Measurements from ENCODE around the gene CASZ1. TPM values are rescaled to one million over a fixed set of nuclear protein-coding genes. Genes with fewer than 3 reads are reported as not detected.

CASZ1 gene
- total RNA-seq, 2 experiments from 2014 or later = 11.0 to 11.5 TPM

GRCh38 chr1:10753299-10753698 lies 43.1 kb downstream of the CASZ1 start:
- Mint-ChIP-seq H3K4me1 (peaks cover 4% of the 10 kb centered on the region), H3K36me3 (no peaks in the 10 kb centered on the region), H3K27me3 (peaks cover 2% of the 10 kb centered on the region), H3K27ac (no peak overlapping the region), H3K4me3 (no peak overlapping the region), H3K9me3 (no peaks in the 10 kb centered on the region)
- no peak for ATAC-seq (ENCODE audit: low read depth)
- POLR2A ChIA-PET = no interaction called here
- no peak for DNase-seq

- no peaks in the 10 kb centered on the region for H3K9me3 Mint-ChIP-seq
- ATAC-seq (ENCODE audit: low read depth) = no peak
- no peaks in the 10 kb centered on the region for H3K36me3 Mint-ChIP-seq
- POLR2A ChIA-PET = no interaction called here
- H3K27me3 Mint-ChIP-seq = no peaks in the 10 kb centered on the region
- no peak for DNase-seq
- H3K27ac Mint-ChIP-seq = no peak overlapping the region
- no peak overlapping the region for H3K4me3 Mint-ChIP-seq
- peaks cover 2% of the 10 kb centered on the region for H3K4me1 Mint-ChIP-seq
Measured at GRCh38 chr1:10751561-10752085, 44.8 kb downstream of the CASZ1 start.

- Mint-ChIP-seq H3K4me3 (no peak overlapping the region), H3K27ac (no peak overlapping the region), H3K36me3 (no peaks in the 10 kb centered on the region), H3K27me3 (no peaks in the 10 kb centered on the region), H3K9me3 (no peaks in the 10 kb centered on the region), H3K4me1 (peaks cover 2% of the 10 kb centered on the region)
- DNase-seq (no peak), ATAC-seq (ENCODE audit: low read depth) (no peak)
- POLR2A ChIA-PET = no interaction called here
Measured at GRCh38 chr1:10751160-10751559, 45.3 kb downstream of the CASZ1 start.

- H3K27ac Mint-ChIP-seq = no peak overlapping the region
- no peaks in the 10 kb centered on the region for H3K9me3 Mint-ChIP-seq
Measured at GRCh38 chr1:10745886-10746455, 50.5 kb downstream of the CASZ1 start.

GRCh38 chr1:10745383-10745782 lies 51.1 kb downstream of the CASZ1 start:
- DNase-seq = no peak
- ATAC-seq (ENCODE audit: low read depth) = no peak
- Mint-ChIP-seq H3K4me1 (no peaks in the 10 kb centered on the region), H3K36me3 (no peaks in the 10 kb centered on the region), H3K27me3 (peaks cover 6% of the 10 kb centered on the region), H3K9me3 (no peaks in the 10 kb centered on the region), H3K4me3 (no peak overlapping the region), H3K27ac (no peak overlapping the region)
- POLR2A ChIA-PET = no interaction called here

More at GRCh38 chr1:10745886-10746455, 50.5 kb downstream of the CASZ1 start:
- H3K27me3 Mint-ChIP-seq = peaks cover 6% of the 10 kb centered on the region
- no peaks in the 10 kb centered on the region for H3K4me1 Mint-ChIP-seq
- DNase-seq = no peak
- H3K4me3 Mint-ChIP-seq = no peak overlapping the region
- POLR2A ChIA-PET = no interaction called here
- no peak for ATAC-seq (ENCODE audit: low read depth)
- H3K36me3 Mint-ChIP-seq = no peaks in the 10 kb centered on the region

GRCh38 chr1:10744654-10745238 lies 51.7 kb downstream of the CASZ1 start:
- no peak for DNase-seq
- H3K27me3 Mint-ChIP-seq = peaks cover 6% of the 10 kb centered on the region
- POLR2A ChIA-PET = no interaction called here
- no peaks in the 10 kb centered on the region for H3K9me3 Mint-ChIP-seq
- no peaks in the 10 kb centered on the region for H3K36me3 Mint-ChIP-seq
- no peak overlapping the region for H3K27ac Mint-ChIP-seq
- no peaks in the 10 kb centered on the region for H3K4me1 Mint-ChIP-seq
- ATAC-seq (ENCODE audit: low read depth) = no peak
- no peak overlapping the region for H3K4me3 Mint-ChIP-seq

- ATAC-seq (ENCODE audit: low read depth) = no peak
- H3K36me3 Mint-ChIP-seq = no peaks in the 10 kb centered on the region
- no peaks in the 10 kb centered on the region for H3K4me1 Mint-ChIP-seq
- POLR2A ChIA-PET = no interaction called here
- H3K4me3 Mint-ChIP-seq = no peak overlapping the region
- H3K9me3 Mint-ChIP-seq = no peaks in the 10 kb centered on the region
- H3K27ac Mint-ChIP-seq = no peak overlapping the region
- no peak for DNase-seq
- peaks cover 6% of the 10 kb centered on the region for H3K27me3 Mint-ChIP-seq
Measured at GRCh38 chr1:10744029-10744428, 52.4 kb downstream of the CASZ1 start.

GRCh38 chr1:10741696-10742095 lies 54.8 kb downstream of the CASZ1 start:
- Mint-ChIP-seq H3K4me3 (no peak overlapping the region), H3K4me1 (no peaks in the 10 kb centered on the region), H3K9me3 (no peaks in the 10 kb centered on the region), H3K27ac (no peak overlapping the region), H3K36me3 (no peaks in the 10 kb centered on the region), H3K27me3 (peaks cover 6% of the 10 kb centered on the region)
- DNase-seq = no peak
- no peak for ATAC-seq (ENCODE audit: low read depth)
- POLR2A ChIA-PET = no interaction called here

- POLR2A ChIA-PET = no interaction called here
- H3K27me3 Mint-ChIP-seq = peaks cover 6% of the 10 kb centered on the region
- H3K27ac Mint-ChIP-seq = no peak overlapping the region
- H3K9me3 Mint-ChIP-seq = no peaks in the 10 kb centered on the region
- no peaks in the 10 kb centered on the region for H3K36me3 Mint-ChIP-seq
- no peaks in the 10 kb centered on the region for H3K4me1 Mint-ChIP-seq
- DNase-seq = no peak
- H3K4me3 Mint-ChIP-seq = no peak overlapping the region
- ATAC-seq (ENCODE audit: low read depth) = no peak
Measured at GRCh38 chr1:10740123-10740522, 56.3 kb downstream of the CASZ1 start.

- H3K27ac Mint-ChIP-seq = no peak overlapping the region
Measured at GRCh38 chr1:10739589-10739988, 56.9 kb downstream of the CASZ1 start.

GRCh38 chr1:10738061-10739058 lies 58.1 kb downstream of the CASZ1 start:
- no peaks in the 10 kb centered on the region for H3K4me1 Mint-ChIP-seq
- no peaks in the 10 kb centered on the region for H3K9me3 Mint-ChIP-seq
- H3K36me3 Mint-ChIP-seq = no peaks in the 10 kb centered on the region
- no peak overlapping the region for H3K27ac Mint-ChIP-seq
- POLR2A ChIA-PET = no interaction called here
- peaks cover 10% of the 10 kb centered on the region for H3K27me3 Mint-ChIP-seq
- DNase-seq (no peak), ATAC-seq (ENCODE audit: low read depth) (no peak)
- no peak overlapping the region for H3K4me3 Mint-ChIP-seq

More at GRCh38 chr1:10739589-10739988, 56.9 kb downstream of the CASZ1 start:
- H3K9me3 Mint-ChIP-seq = no peaks in the 10 kb centered on the region
- DNase-seq (no peak), ATAC-seq (ENCODE audit: low read depth) (no peak)
- POLR2A ChIA-PET = no interaction called here
- H3K36me3 Mint-ChIP-seq = no peaks in the 10 kb centered on the region
- no peaks in the 10 kb centered on the region for H3K4me1 Mint-ChIP-seq
- no peak overlapping the region for H3K4me3 Mint-ChIP-seq
- peaks cover 7% of the 10 kb centered on the region for H3K27me3 Mint-ChIP-seq

GRCh38 chr1:10737651-10738050 lies 58.8 kb downstream of the CASZ1 start:
- H3K36me3 Mint-ChIP-seq = no peaks in the 10 kb centered on the region
- no peaks in the 10 kb centered on the region for H3K4me1 Mint-ChIP-seq
- no peaks in the 10 kb centered on the region for H3K9me3 Mint-ChIP-seq
- POLR2A ChIA-PET = no interaction called here
- ATAC-seq (ENCODE audit: low read depth) (no peak), DNase-seq (no peak)
- H3K4me3 Mint-ChIP-seq = no peak overlapping the region
- H3K27me3 Mint-ChIP-seq = peaks cover 10% of the 10 kb centered on the region
- H3K27ac Mint-ChIP-seq = no peak overlapping the region

- no peak overlapping the region for H3K4me3 Mint-ChIP-seq
- POLR2A ChIA-PET = no interaction called here
- ATAC-seq (ENCODE audit: low read depth) (no peak), DNase-seq (no peak)
- H3K27me3 Mint-ChIP-seq = peaks cover 4% of the 10 kb centered on the region
- no peak overlapping the region for H3K27ac Mint-ChIP-seq
- no peaks in the 10 kb centered on the region for H3K4me1 Mint-ChIP-seq
- H3K36me3 Mint-ChIP-seq = no peaks in the 10 kb centered on the region
- no peaks in the 10 kb centered on the region for H3K9me3 Mint-ChIP-seq
Measured at GRCh38 chr1:10736634-10737586, 59.5 kb downstream of the CASZ1 start.
